ENCODE measurements around the gene SS18L1.

The SS18L1 gene

GRCh38 chr20:62216636-62217566 is 73.3 kb downstream of the SS18L1 start:
- no peak for DNase-seq

- DNase-seq = no peak
Observed at GRCh38 chr20:62217913-62218773, 74.6 kb downstream of the SS18L1 start.

DNA sequence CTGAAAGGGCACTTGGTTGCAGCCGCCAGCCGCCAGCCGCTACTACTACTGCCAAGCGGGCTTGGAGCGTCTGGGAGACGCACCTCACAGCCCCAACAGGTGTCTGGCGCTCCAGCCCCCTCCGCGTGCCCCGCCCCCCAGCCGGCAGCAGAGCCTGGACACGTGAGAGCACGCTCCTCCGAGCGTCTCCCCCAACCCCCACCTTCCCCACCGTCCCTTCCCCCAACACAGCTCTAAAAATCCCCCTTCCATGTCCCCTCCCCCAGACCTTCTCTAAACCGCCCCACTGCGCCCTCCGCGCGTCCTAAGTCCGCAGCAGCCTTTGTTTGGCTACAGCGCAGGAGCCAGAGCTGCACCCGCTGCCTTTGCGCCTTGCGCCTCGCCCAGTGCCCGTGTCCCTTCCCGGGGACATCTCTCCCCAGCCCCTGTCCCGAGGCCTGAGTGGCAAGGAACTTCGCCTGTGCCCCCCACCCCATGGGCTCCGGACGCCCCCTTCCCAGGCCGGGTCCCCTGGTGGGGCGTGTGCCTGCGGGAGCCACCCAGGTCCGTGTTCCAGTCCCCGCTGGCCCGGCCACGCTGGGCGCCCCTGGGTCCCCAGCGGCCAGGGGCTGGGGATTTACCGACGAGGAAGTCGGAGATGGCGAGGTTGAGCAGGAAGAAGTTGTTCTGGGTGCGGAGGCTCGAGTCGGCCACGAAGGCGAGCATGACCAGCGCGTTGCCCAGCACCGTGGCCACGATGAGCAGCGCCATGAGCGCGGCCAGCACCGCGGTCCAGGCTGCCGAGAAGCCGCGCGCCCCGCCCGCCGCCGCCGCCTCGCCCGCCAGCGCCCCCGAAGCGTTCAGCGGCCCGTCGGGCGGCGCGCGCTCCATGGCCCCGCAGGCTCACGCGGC is 75.8 kb downstream of the SS18L1 start:
- peak in 1 of 2 experiments; percentile 49 for DNase-seq

DNA sequence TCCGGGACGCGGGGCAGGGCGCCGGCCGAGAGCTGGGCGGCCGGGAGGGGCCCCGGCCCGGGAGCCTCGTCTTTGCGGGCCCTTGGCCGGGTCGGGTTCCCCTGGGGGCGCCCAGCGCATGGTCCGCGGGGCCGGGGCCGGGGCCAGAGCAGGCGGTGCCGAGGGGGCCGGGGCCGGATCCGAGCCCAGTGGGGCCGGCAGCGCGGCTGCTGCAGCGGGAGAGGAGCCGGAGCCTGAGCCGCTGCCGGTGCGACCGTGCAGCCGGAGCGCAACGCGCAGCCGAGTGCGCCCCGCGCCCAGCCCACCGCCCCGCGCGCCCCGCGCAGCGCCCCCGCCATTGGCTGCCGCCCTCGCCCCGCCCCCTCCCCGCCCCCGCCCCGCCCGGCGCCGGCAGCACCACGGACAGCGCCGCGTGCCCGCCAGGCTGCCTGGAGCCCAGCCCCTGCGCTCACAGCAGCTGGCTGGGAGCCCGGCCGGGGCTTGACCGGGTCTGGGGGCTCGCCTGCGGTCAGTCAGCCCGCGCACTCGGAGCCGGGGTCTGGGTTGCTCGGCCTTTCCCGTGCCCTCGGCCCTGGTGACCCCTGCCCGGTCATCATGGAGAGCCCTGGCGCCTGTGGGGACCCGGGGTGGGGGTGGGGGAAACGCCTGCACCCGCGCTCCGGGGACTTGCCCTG is 76.6 kb downstream of the SS18L1 start, which contains the start of gene HRH3:
HRH3 (minus strand) TSS at position 287 of the 674 bp plus-strand sequence. CDS start 308 bp downstream, outside the sequence.
- peak in 1 of 2 experiments; percentile 36 for DNase-seq

DNA sequence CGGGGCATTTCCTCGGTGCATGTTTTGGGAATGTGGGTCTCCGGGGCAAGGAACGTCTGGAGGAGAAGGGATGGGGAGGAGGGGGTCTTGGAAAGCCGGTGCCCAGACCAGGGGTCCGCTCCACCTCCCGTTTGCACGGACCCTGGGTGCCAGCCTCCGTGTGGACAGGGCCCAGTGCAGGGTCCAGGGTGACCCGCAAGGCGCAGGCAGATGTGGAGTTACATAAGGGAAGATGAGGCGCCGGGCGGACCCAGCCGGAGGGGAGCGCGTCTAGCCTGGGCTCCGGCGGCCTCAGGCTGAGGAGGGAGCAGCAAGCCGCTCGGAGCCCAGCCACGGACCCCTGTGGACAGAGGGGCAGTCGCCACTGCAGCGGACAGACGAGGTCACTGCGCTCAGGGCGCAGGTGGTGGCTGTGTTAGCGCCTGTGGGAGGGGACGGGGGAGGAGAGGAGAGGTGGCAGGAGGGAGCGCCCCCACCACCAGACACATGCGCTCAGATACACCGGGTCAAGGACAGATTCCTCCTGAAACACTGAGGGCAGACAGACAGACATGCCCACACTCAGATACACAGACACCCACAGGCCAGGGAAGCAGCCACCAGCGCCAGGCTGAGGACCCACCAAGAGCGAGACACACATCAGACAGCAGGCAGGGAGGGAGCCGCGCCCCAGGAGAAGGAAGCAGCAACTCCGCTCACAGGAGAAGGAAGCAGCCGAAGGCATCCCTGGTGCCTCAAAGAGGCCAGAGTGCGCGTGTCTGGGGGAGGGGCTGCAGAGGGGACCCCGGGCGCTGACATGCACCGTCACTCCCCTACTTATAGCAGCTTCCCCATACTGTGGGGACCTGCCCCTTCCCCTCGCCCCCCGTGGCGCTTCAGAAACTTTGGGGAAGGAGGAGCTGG is 77.3 kb downstream of the SS18L1 start:
- no peak for DNase-seq

- no peak for DNase-seq
Observed at GRCh38 chr20:62222266-62222850, 78.8 kb downstream of the SS18L1 start.

- DNase-seq = no peak
Observed at GRCh38 chr20:62222972-62223371, 79.4 kb downstream of the SS18L1 start.

GRCh38 chr20:62223571-62223970 is 80.0 kb downstream of the SS18L1 start:
- DNase-seq = no peak

DNA sequence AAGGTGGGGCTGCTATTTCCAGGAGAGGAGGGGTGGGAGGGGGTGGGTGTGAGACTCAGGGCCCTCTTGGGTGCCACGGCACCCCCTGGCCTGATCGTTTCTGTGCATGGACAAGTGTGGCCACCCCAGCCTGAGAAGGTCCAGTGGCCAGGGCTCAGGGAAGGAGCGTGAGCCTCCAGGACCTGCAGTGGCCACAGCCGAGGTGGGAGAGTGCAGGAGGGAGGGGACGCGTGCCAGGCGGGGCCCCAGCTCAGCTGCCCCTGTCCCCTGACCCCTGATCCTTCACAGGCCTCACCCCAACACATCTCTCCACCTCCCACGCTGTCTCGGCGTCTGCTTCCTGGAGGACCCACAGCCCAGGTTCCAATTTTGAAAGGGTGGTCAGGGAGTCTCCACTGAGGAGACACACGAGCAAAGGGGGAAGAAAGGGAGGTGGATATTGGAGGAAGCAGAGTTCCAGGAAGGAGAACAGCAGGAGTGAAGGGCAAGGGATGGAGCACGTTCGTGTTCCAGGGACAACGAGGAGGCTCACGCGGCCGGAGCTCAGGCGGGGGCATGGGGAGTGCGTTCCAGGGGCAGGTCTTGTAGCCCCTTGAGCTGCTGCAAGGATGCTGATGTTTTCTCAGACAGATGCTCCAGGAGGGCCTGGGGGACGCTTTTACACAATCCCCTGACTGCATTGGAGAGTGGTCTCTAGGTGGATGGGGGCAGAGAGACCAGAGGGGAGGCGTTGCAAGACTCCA is 80.7 kb downstream of the SS18L1 start:
- DNase-seq = no peak

- no peak for DNase-seq
Observed at GRCh38 chr20:62225026-62225425, 81.5 kb downstream of the SS18L1 start.

- no peak for DNase-seq
Observed at GRCh38 chr20:62225820-62226635, 82.5 kb downstream of the SS18L1 start.

GRCh38 chr20:62226707-62227590 is 83.4 kb downstream of the SS18L1 start:
- no peak for DNase-seq

DNA sequence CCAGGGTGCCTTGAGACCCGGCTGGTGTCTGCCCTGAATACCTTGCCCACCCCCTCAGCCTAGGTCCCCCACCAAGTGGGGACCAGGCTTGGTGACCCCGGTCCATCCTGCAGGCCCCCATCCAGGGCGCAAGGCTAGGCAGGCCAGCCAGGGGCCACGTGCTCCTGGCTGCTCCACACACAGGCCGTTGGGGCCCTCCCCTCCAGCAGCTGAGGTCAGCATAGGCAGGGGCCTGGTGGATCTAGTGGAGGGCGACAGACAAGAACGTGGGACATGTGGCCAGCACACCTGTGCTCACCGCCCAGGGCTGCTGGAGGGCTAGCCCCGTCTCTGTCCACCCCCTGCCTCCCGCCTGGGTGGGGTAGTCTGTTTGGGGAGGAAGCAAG is 84.0 kb downstream of the SS18L1 start:
- no peak for DNase-seq

DNA sequence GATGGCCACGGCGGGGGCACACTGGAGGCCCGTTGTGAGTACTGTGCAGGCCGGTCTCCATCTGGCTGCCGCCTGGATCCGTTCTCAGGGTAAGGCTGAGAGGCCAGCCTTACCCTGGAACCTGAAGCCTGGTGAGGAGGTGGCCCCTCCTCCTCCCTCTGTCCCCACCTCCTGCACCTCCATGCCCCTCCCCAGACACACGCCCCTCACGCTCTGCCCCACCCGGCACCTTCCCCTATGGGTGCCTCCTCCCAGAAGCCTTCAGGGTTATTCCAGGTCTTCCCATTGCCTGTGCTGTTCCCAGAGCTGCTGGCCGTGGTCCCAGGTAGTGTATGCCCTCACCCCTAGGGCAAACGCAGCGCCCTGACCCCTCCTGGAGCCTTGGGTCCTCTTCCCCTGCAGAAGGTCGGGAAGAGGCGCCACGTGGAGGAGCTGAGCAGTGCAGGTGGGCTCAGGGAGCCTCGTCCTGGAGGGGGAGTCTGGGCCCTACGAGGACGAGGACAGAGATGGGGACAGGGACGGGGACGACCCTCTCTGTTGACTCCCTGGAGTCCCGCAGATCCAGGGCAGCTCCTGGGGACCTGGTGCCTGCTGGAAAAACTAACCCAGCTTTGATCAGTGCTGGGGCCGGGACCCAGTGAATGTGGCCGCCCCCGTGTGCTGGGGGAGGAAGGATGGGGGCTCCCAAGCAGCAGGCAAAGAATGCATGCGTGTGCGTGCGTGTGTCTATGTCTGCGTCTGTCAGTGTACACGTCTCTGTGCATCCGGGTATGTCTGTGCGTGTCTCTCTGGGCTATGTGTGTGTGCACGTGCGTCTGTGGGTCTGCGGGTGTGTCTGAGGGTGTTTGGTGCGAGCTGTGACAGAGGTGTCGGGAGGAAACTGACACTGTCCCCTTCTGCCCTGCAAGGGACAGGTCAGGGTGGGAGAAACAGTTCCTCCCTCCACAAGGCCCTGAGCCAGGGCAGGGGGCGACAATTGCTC is 84.7 kb downstream of the SS18L1 start:
- no peak for DNase-seq

DNA sequence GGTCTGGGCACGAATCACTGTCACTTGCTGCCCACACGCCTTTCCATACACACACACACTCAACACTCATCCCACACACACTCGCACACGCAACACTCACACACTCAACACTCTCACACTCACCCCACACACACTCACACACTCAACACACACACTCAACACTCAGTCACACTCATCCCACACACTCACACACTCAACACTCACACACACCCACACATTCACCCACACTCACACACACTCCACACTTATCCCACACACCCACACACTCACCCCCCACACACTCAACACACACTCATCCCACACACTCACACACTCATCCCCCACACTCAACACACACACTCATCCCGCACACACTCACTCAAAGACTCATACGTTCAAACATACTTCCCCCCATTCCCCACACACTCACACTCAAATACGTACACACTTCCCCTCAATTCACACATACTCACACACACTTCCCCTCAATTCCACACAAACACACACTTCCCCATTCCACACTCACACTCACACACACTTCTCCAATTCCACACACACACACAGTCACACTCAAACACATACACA is 85.5 kb downstream of the SS18L1 start:
- DNase-seq = no peak

DNA sequence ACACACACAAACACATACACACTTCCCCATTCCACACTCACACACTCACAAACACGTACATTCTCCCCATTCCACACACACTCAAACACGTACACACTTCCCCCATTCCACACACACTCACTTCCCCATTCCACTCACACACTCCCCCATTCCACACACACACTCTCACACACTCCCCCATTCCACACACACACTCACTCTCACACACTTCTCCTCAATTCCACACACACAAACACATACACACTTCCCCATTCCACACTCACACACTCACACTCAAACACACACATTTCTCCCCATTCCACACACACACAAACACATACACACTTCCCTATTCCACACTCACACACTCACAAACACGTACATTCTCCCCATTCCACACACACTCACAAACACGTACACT is 86.1 kb downstream of the SS18L1 start:
- DNase-seq = no peak
